ENCODE results near the gene SNPH. TPM values are rescaled to one million over a fixed set of nuclear protein-coding genes. Genes with fewer than 3 reads are reported as not detected.
"Not testable (repeated sequence)": the region's sequence is repeated elsewhere in the genome, so short reads cannot be mapped to it uniquely, and the experiment has no call there.

The SNPH gene, protein sequence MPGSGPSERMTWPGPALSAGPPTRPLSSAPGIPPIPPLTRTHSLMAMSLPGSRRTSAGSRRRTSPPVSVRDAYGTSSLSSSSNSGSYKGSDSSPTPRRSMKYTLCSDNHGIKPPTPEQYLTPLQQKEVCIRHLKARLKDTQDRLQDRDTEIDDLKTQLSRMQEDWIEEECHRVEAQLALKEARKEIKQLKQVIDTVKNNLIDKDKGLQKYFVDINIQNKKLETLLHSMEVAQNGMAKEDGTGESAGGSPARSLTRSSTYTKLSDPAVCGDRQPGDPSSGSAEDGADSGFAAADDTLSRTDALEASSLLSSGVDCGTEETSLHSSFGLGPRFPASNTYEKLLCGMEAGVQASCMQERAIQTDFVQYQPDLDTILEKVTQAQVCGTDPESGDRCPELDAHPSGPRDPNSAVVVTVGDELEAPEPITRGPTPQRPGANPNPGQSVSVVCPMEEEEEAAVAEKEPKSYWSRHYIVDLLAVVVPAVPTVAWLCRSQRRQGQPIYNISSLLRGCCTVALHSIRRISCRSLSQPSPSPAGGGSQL
- total RNA-seq = 1 to 10 TPM; 2.7 to 9.3 (median 5.2) TPM
- 1 to 10 TPM; 1.0 to 4.8 (median 2.2) TPM for polyA plus RNA-seq
- long read RNA-seq, donor 1, partial matches to known transcripts = 0 of 4 reads
- long read RNA-seq, donor 1, other reads (novel, unspliced or antisense) = 4 of 4 reads
- long read RNA-seq, donor 2, full-length matches to known transcripts = 1 of 12 reads
- long read RNA-seq, donor 2, partial matches to known transcripts = 1 of 12 reads
- long read RNA-seq, donor 2, other reads (novel, unspliced or antisense) = 10 of 12 reads

DNA sequence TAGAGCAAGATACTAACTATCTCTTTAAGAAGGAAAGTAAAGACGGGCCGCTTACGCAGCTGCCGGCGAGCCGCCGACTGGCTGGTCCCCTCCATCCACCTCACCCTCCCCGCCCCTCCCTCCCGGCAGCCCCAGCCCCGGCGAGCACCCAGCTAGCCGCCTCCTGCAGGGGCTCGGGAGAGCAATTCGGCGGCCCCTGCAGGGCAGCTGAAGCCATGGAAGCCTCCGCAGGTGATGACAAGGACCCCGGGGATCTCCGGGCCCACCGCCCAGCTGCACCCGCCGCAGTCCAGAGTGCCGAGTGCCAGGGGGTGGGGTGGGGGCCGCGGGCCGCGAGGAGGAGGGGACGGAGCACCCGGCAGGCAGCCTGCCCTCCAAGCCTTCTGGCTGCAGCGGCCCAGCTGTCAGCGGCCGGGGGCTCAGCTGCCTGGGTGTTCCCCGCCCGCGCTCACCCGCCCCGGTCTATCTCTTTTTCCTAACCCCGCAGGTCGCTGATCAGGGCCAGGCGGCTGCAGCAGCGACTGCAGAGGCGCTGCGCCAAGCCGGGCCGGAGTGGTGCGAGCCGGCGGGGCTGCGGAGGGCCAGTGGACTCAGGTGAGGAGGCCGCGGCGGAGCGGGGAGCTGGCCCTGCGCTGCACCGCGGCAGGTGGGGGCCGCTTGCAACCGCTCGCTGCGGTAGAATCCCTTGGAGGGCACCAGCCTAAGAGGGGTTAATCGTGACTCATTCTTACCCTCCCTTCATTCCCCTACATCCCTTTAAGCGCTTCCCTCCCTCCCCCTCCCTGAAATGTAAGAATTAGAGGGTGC is at the start of gene SNPH:
Gene SNPH, plus strand, starts transcription at position 128 of the 807 bp plus-strand sequence. CDS start 29,946 bp downstream, outside the sequence.
- TF ChIP-seq, protein P1, sequence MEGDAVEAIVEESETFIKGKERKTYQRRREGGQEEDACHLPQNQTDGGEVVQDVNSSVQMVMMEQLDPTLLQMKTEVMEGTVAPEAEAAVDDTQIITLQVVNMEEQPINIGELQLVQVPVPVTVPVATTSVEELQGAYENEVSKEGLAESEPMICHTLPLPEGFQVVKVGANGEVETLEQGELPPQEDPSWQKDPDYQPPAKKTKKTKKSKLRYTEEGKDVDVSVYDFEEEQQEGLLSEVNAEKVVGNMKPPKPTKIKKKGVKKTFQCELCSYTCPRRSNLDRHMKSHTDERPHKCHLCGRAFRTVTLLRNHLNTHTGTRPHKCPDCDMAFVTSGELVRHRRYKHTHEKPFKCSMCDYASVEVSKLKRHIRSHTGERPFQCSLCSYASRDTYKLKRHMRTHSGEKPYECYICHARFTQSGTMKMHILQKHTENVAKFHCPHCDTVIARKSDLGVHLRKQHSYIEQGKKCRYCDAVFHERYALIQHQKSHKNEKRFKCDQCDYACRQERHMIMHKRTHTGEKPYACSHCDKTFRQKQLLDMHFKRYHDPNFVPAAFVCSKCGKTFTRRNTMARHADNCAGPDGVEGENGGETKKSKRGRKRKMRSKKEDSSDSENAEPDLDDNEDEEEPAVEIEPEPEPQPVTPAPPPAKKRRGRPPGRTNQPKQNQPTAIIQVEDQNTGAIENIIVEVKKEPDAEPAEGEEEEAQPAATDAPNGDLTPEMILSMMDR (IDR thresholded peaks at IDR 0.05) = no peak
- intact Hi-C loops (cut with DNase I) = no loop called here
- DNase-seq = peak; percentile 80 to 81

DNA sequence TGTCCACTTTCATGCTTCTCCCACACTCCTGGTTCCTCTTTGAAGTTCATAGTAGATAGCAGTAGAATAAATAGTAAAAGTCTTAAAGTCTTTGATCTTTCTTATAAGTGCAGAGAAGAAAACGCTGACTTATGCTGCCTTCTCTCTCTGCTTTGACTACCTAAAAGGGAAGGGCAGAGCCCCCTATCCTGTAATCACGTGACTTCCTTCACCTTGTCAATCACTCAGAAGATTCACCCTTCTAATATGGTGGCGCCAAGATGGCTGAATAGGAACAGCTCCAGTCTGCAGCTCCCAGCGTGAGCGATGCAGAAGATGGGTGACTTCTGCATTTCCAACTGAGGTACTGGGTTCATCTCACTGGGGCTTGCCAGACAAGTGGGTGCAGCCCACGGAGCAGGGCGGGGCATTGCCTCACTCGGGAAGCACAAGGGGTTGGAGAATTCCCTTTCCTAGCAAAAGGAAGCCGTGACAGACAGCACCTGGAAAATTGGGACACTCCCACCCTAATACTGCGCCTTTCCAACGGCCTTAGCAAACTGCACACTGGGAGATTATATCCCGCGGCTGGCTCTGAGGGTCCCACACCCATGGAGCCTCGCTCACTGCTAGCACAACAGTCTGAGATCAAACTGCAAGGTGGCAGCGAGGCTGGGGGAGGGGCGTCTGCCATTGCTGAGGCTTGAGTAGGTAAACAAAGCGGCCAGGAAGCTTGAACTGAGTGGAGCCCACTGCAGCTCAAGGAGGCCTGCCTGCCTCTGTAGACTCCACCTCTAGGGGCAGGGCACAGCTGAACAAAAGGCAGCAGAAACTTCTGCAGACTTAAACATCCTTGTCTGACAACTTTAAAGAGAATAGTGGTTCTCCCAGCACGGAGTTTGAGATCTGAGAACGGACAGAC is 49.3 kb upstream of the SNPH start:
- intact Hi-C loops (cut with DNase I) = loop anchor here in 1 of 2 donors (10.0 kb wide), 1 partner anchor 262 kb away; no protein-coding TSS in a partner anchor
- 79 to 84% (median 83%) methylated on average over 19 of the region's 19 CpGs for WGBS, 3 donors
- not testable (repeated sequence) for ATAC-seq

More for the DNA sequence above, at the start of gene SNPH:
- peak within 1 kb of the TSS; percentile 10 for H3K27ac ChIP-seq
- H3K36me3 ChIP-seq (ENCODE audit: insufficient read depth in 1 of 2, low read depth in 1 of 2) = no peaks in the 10 kb centered on the region
- peak; percentile 80 to 96 (median 90) for ATAC-seq
- peaks cover 4% of the 10 kb centered on the region for H3K4me1 ChIP-seq
- H3K4me3 ChIP-seq = peak within 1 kb of the TSS; percentile 86
- peaks cover 0 to 4% (median 0%) of the 10 kb centered on the region in 3 donors for H3K27me3 ChIP-seq (ENCODE audit: insufficient read depth in 3 of 3, low read length in 2 of 3)
- 0 to 1% (median 1%) methylated on average over 50 to 61 of the region's 61 CpGs for WGBS, 3 donors
- H3K9me3 ChIP-seq = no peaks in the 10 kb centered on the region

DNA sequence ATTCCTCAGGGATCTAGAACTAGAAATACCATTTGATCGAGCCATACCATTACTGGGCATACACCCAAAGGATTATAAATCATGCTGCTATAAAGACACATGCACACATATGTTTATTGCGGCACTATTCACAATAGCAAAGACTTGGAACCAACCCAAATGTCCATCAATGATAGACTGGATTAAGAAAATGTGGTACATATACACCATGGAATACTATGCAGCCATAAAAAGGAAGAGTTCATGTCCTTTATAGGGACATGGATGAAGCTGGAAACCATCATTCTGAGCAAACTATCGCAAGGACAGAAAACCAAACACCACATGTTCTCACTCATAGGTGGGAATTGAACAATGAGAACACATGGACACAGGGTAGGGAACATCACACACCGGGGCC is 43.3 kb upstream of the SNPH start:
- H3K27ac ChIP-seq; H3K9me3 ChIP-seq; H3K4me3 ChIP-seq; H3K4me1 ChIP-seq; DNase-seq; intact Hi-C loops (cut with DNase I); ATAC-seq; H3K36me3 ChIP-seq (ENCODE audit: insufficient read depth in 1 of 2, low read depth in 1 of 2): not testable (repeated sequence)
- WGBS, 3 donors = 75 to 78% (median 76%) methylated on average over 3 to 4 of the region's 4 CpGs
- H3K27me3 ChIP-seq (ENCODE audit: insufficient read depth in 3 of 3, low read length in 2 of 3) = peaks cover 0 to 16% (median 0%) of the 10 kb centered on the region in 3 donors

More for the DNA sequence above, 49.3 kb upstream of the SNPH start:
- not testable (repeated sequence) for DNase-seq; H3K4me3 ChIP-seq; H3K36me3 ChIP-seq (ENCODE audit: insufficient read depth in 1 of 2, low read depth in 1 of 2); H3K9me3 ChIP-seq; H3K27ac ChIP-seq; H3K4me1 ChIP-seq; H3K27me3 ChIP-seq (ENCODE audit: insufficient read depth in 3 of 3, low read length in 2 of 3)

DNA sequence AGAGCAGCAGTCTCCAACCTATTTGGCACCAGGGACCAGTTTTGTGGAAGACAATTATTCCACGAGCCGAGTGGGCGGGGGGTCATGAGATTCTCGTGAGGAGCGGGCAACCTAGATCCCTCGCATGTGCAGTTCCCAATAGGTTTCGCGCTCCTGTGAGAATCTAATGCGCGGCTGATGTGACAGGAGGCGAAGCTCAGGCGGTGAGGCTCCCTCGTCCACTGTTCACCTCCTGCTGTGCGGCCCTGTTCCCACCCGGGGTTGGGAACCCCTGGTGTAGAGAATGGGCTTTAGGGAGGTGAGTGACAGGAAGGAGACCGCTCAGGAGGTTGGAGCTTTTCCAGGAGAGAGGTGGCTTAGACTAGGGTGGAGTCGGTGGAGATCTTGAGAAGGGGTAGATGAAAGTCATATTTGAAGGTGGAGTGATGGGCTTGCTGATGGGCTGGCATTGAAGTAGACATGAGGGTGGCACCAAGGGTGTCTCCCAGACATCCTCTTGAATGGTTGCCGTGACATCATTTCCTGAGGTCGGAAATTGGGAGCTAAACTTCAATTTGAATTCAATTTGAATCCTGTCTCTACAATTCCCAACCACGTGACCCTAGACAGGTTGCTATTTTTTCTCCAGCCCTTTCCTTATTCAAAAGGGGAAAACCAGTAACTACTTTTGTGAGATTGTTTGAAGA is 41.7 kb upstream of the SNPH start:
- ATAC-seq (no peak), DNase-seq (no peak)
- H3K36me3 ChIP-seq (ENCODE audit: insufficient read depth in 1 of 2, low read depth in 1 of 2) = no peaks in the 10 kb centered on the region
- H3K4me1 ChIP-seq = peaks cover 6% of the 10 kb centered on the region
- TF ChIP-seq, protein P1 (IDR thresholded peaks at IDR 0.05) = no peak
- H3K27ac ChIP-seq = no peak overlapping the region
- peaks cover 0 to 32% (median 0%) of the 10 kb centered on the region in 3 donors for H3K27me3 ChIP-seq (ENCODE audit: insufficient read depth in 3 of 3, low read length in 2 of 3)
- H3K9me3 ChIP-seq = no peaks in the 10 kb centered on the region
- H3K4me3 ChIP-seq = no peak overlapping the region
- intact Hi-C loops (cut with DNase I) = no loop called here
- whole genome bisulfite sequencing, 3 donors = 76 to 77% (median 77%) methylated on average over 20 of the region's 20 CpGs
